Mesothelial cell of epicardium (in vitro differentiated cells): ENCODE results near the gene POLD1. TPM values are rescaled to one million over a fixed set of nuclear protein-coding genes. Genes with fewer than 3 reads are reported as not detected.
"Not testable (repeated sequence)": the region's sequence is repeated elsewhere in the genome, so short reads cannot be mapped to it uniquely, and the experiment has no call there.

ENCODE experiments used
- DNase-seq, 2 experiments: peaks; one replicate each; pipeline ENCODE4 v3.0.0; 2021; ENCODE audit warnings: low spot score in 2 of 2; ENCODE audit not compliant: unreplicated experiment in 2 of 2
- H3K27ac Mint-ChIP-seq: 2 replicates; pipeline ENCODE4 v1.8.0; 2021; ENCODE audit warnings: mixed read lengths
- H3K27me3 Mint-ChIP-seq: 2 replicates; pipeline ENCODE4 v1.8.0; 2021; ENCODE audit warnings: low read depth, mixed read lengths
- H3K36me3 Mint-ChIP-seq: 2 replicates; pipeline ENCODE4 v1.8.0; 2021; ENCODE audit warnings: mixed read lengths
- H3K4me1 Mint-ChIP-seq: 2 replicates; pipeline ENCODE4 v1.8.0; 2021; ENCODE audit warnings: mixed read lengths
- H3K4me3 Mint-ChIP-seq: 2 replicates; pipeline ENCODE4 v1.8.0; 2021; ENCODE audit warnings: mild to moderate bottlenecking, moderate library complexity, mixed read lengths
- H3K9me3 Mint-ChIP-seq: 2 replicates; pipeline ENCODE4 v1.8.0; 2021; ENCODE audit warnings: mixed read lengths
- total RNA-seq: library from RNA; stranded (reverse); gene quantifications from 3 replicates; pipeline ENCODE4 v1.2.1, GENCODE V29; 2021
- TF ChIP-seq, protein P1 (sequence below): fragments of 200-600 bp; sonication (generic); IDR thresholded peaks from one replicate; pipeline ENCODE4 v1.5.0; 2021; ENCODE audit warnings: antibody characterized with exemption; ENCODE audit not compliant: unreplicated experiment

Gene POLD1
- total RNA-seq, 1 donor from 2014 or later = 60.6 TPM

DNA sequence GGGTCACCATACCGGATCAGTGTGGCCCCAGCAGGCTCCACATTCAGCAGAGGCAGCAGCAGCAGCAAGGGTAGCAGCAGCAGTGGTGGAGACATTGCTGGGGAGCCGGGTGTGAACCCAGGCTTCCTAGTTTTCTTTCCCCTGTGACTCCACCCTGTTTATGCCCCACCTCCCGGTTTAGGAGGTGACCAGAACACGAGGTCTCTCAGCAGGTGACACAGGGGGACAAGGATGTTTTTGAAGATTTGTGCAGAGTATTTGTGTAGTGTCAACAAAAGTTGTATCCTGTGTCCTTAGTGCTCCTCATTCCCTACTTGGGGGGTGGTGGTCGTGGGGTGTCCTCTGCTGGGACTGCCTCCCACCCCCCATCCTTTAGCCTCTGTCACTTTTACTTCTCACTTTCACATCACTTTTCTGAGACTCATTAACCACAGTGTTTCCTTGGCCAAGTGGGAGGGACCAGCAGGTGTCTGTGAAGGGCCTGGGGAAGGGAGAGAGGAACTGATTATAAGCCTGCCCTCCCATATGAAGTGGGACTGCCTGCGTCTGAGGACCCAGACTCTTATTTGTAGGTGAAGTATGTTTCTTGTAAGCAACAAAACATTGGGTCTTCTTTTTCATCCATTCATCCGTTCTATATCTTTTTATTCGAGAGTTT, 39.4 kb upstream of the POLD1 start:
- no peak for DNase-seq
- TF ChIP-seq, protein P1, sequence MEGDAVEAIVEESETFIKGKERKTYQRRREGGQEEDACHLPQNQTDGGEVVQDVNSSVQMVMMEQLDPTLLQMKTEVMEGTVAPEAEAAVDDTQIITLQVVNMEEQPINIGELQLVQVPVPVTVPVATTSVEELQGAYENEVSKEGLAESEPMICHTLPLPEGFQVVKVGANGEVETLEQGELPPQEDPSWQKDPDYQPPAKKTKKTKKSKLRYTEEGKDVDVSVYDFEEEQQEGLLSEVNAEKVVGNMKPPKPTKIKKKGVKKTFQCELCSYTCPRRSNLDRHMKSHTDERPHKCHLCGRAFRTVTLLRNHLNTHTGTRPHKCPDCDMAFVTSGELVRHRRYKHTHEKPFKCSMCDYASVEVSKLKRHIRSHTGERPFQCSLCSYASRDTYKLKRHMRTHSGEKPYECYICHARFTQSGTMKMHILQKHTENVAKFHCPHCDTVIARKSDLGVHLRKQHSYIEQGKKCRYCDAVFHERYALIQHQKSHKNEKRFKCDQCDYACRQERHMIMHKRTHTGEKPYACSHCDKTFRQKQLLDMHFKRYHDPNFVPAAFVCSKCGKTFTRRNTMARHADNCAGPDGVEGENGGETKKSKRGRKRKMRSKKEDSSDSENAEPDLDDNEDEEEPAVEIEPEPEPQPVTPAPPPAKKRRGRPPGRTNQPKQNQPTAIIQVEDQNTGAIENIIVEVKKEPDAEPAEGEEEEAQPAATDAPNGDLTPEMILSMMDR = no peak
- Mint-ChIP-seq H3K36me3 (peaks cover 35% of the 10 kb centered on the region), H3K27me3 (no peaks in the 10 kb centered on the region), H3K4me3 (no peak overlapping the region), H3K9me3 (peaks cover 19% of the 10 kb centered on the region), H3K4me1 (no peaks in the 10 kb centered on the region), H3K27ac (no peak overlapping the region)

DNA sequence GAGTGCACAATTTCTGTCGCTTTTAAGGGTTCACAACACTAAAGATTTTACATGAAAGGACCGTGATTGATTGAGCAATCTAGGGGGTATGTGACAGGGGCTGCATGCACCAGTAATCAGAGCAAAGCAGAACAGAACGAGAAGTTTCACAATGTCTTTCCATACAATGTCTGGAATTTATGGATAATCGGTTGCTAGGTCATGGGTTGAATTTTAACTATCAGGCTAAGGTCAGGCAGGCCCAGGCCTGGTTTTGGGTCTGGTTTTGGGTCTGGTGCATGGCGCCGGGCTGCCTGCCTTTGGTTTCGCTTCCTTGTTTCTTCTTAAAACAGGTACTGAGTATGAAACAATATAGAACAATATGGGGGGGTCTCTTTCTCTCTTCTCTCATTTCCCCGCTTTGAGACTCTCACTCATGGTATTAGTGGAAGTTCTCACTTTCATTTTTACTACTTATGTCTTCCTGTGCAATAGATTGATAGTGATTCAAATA, 37.0 kb upstream of the POLD1 start:
- not testable (repeated sequence) for H3K4me3 Mint-ChIP-seq, DNase-seq, H3K27me3 Mint-ChIP-seq, H3K4me1 Mint-ChIP-seq, H3K27ac Mint-ChIP-seq
- Mint-ChIP-seq H3K36me3 (peaks cover 26% of the 10 kb centered on the region), H3K9me3 (peaks cover 13% of the 10 kb centered on the region)

DNA sequence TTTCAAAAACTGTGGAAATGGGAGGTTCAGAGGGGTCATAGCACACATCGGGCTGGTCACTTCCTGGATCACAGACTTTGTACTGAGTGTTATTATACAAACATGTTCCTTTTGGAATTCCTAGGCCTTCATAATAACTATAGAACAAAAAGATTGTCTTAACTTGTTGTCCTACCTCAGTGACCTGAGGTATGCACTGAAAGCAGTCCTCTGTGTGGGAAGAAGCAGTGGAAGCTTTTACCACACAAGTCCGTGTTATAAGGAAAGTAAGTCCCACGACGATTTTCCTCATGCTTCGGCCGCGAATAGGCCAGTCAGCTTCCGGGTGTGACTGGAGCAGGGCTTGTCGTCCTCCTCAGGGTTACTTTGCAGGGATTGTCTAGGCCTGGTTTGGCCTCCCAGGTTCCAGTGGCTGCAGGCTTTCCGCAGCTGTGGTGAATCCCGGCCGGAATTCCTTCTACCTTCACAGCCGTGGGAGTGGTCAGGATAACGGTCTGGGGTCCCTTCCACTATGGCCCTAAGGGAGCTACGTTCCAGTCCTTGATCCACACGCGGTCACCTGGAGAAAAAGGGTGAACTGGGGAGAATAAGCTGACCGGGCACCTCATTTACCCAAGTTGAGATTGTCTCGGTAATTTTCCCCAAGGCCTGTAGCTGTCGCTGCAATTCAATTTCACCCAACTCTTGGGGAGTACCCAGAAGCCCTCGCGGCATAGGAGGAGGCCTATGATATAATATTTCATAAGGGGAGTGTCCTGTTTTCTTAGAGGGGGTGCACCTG, 34.7 kb upstream of the POLD1 start:
- peaks cover 10% of the 10 kb centered on the region for H3K9me3 Mint-ChIP-seq
- no peaks in the 10 kb centered on the region for H3K27me3 Mint-ChIP-seq
- TF ChIP-seq, protein P1 = no peak
- peaks cover 17% of the 10 kb centered on the region for H3K36me3 Mint-ChIP-seq
- no peak overlapping the region for H3K4me3 Mint-ChIP-seq
- no peak for DNase-seq
- H3K27ac Mint-ChIP-seq = no peak overlapping the region
- no peaks in the 10 kb centered on the region for H3K4me1 Mint-ChIP-seq

DNA sequence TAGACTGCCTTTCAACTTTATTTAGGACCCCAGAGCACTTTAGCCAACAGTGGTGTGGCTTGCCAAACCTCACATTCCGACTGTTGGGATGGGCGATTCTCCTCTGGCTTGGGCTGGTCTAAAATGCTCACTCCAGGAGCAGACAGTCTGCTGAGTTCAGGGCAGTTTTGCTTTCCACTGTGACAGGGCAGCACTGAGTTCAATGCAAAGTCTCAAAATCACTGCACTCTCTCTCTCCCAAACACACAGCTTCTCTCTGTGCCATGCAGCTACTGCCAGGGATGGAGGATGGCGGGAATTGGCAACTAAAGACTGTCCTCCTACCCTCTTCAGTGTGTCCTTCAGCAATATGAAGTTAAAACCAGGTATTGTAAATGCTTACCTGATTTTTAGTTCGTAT, 31.9 kb upstream of the POLD1 start:
- TF ChIP-seq, protein P1 = no peak
- Mint-ChIP-seq H3K27me3 (no peaks in the 10 kb centered on the region), H3K4me3 (no peak overlapping the region), H3K36me3 (peaks cover 8% of the 10 kb centered on the region), H3K9me3 (no peaks in the 10 kb centered on the region), H3K27ac (no peak overlapping the region), H3K4me1 (no peaks in the 10 kb centered on the region)
- no peak for DNase-seq

DNA sequence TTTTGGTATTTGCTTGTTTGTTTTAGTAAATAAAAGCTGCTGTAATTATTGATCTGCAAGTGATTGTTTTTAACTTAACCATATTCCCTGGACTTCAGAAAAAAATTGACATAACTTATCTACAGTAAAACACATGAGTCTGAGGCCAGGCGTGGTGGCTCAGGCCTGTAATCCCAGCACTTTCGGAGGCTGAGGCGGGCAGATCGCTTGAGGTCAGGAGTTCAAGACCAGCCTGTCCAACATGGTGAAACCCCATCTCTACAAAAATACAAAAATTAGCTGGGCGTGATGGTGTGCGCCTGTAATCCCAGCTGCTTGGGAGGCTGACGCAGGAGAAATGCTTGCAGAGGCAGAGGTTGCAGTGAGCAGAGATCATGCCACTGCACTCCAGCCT, 30.7 kb upstream of the POLD1 start:
- H3K36me3 Mint-ChIP-seq, H3K27me3 Mint-ChIP-seq, H3K9me3 Mint-ChIP-seq, H3K4me1 Mint-ChIP-seq, DNase-seq, H3K27ac Mint-ChIP-seq, H3K4me3 Mint-ChIP-seq: not testable (repeated sequence)

DNA sequence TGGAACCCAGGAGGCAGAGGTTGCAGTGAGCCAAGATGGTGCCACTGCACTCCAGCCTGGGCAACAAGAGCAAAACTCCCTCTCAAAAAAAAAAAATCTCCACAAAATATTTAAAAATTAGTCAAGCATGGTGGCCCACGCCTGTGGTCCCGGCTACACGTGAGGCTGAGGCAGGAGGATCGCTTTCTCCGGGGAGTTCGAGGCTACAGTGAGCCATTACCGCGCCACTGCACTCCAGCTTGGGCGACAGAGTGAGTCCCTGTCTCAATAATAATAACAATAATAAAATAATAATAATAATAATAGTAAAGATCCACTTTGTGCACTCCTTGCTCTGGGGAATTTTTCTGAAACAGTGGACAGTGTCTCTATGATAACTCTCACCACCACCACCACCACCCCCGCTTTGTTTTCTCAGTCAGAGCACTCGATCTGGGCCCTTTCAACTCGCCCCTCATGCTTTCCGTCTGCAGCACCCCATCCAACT, 27.4 kb upstream of the POLD1 start:
- no peaks in the 10 kb centered on the region for H3K4me1 Mint-ChIP-seq
- H3K27me3 Mint-ChIP-seq = no peaks in the 10 kb centered on the region
- H3K36me3 Mint-ChIP-seq = peaks cover 24% of the 10 kb centered on the region
- no peak for DNase-seq
- H3K9me3 Mint-ChIP-seq = no peaks in the 10 kb centered on the region
- no peak overlapping the region for H3K4me3 Mint-ChIP-seq
- TF ChIP-seq, protein P1 = no peak
- H3K27ac Mint-ChIP-seq = no peak overlapping the region
